SK-N-SH (cell line): ENCODE measurements around the gene GLI2. TPM values are rescaled to one million over a fixed set of nuclear protein-coding genes. Genes with fewer than 3 reads are reported as not detected.

Experiments
- CTCF ChIA-PET: fragments of 300-600, 350-600 bp; formaldehyde crosslinking; extraction: SDS; loops from one replicate; lab custom pipeline; 2021; lab: Yijun Ruan, JAX
- POLR2A ChIA-PET: fragments of 350-600 bp; sonication (Branson Sonifier 250); formaldehyde crosslinking; extraction: SDS; loops from one replicate; lab custom pipeline; 2020; ENCODE audit warnings: antibody characterized with exemption, inconsistent platforms; lab: Yijun Ruan, JAX
- DNase-seq: peaks from one replicate; pipeline ENCODE4 v3.0.0; 2012
- H2AFZ ChIP-seq: fragments of 200-600 bp; sonication (generic); 2 replicates; pipeline ENCODE4 v1.8.1; 2016; ENCODE audit warnings: antibody characterized with exemption, mild to moderate bottlenecking, low read depth
- H3F3A ChIP-seq: fragments of 200-600 bp; sonication (generic); replicated peaks from 2 replicates; pipeline ENCODE3; 2016; ENCODE audit warnings: antibody characterized with exemption, mild to moderate bottlenecking; ENCODE audit not compliant: insufficient read depth
- H3K27ac ChIP-seq, 2 experiments: fragments of 200-500 bp in 1 of 2; fragments of 200-600 bp in 1 of 2; sonication (Bioruptor generic) in 1 of 2; sonication (generic), shearing (Covaris generic) in 1 of 2; 2 replicates each; pipeline versions ENCODE4 v1.5.1 to v1.6.1; 2014 to 2016; ENCODE audit warnings: low read depth in 2 of 2, inconsistent platforms in 1 of 2, low read length in 1 of 2, mild to moderate bottlenecking in 1 of 2, mixed read lengths in 1 of 2
- H3K27me3 ChIP-seq: fragments of 200-600 bp; sonication (generic), shearing (Covaris generic); 2 replicates; pipeline ENCODE4 v1.6.1; 2016; ENCODE audit warnings: mixed run types; ENCODE audit not compliant: insufficient read depth
- H3K36me3 ChIP-seq, 2 experiments: fragments of 200-500 bp in 1 of 2; fragments of 200-600 bp in 1 of 2; sonication (Bioruptor generic) in 1 of 2; sonication (generic) in 1 of 2; replicated peaks in 1 of 2; 2 replicates each; pipeline versions ENCODE3 to v1.5.1; 2014 to 2016; ENCODE audit warnings: low read length in 1 of 2, mild to moderate bottlenecking in 1 of 2; ENCODE audit not compliant: insufficient read depth in 2 of 2, control insufficient read depth in 1 of 2
- H3K4me1 ChIP-seq, 2 experiments: fragments of 200-500 bp in 1 of 2; fragments of 200-600 bp in 1 of 2; sonication (Bioruptor generic) in 1 of 2; sonication (generic), shearing (Covaris generic) in 1 of 2; 2 replicates each; pipeline versions ENCODE4 v1.5.1 to v1.6.1; 2014 to 2016; ENCODE audit warnings: low read depth in 1 of 2, low read length in 1 of 2, mixed run types in 1 of 2; ENCODE audit not compliant: insufficient read depth in 2 of 2, control insufficient read depth in 1 of 2
- H3K4me2 ChIP-seq: fragments of 200-600 bp; sonication (generic), shearing (Covaris generic); 2 replicates; pipeline ENCODE4 v1.6.1; 2017; ENCODE audit warnings: mixed run types
- H3K4me3 ChIP-seq, 2 experiments: fragments of 200-500 bp in 1 of 2; fragments of 200-600 bp in 1 of 2; sonication (Bioruptor generic) in 1 of 2; sonication (generic), shearing (Covaris generic) in 1 of 2; 2 replicates each; pipeline versions ENCODE4 v1.5.1 to v1.8.1; 2014 to 2016; ENCODE audit warnings: low read depth in 2 of 2, inconsistent platforms in 1 of 2, low read length in 1 of 2, mild to moderate bottlenecking in 1 of 2, mixed read lengths in 1 of 2, moderate library complexity in 1 of 2
- H3K79me2 ChIP-seq: fragments of 200-600 bp; sonication (generic); 2 replicates; pipeline ENCODE4 v1.8.1; 2017; ENCODE audit warnings: mild to moderate bottlenecking; ENCODE audit not compliant: insufficient read depth
- H3K9ac ChIP-seq: fragments of 200-600 bp; sonication (generic); 2 replicates; pipeline ENCODE4 v1.6.1; 2017; ENCODE audit warnings: mixed run types
- H3K9me2 ChIP-seq: fragments of 200-600 bp; sonication (generic); 2 replicates; pipeline ENCODE4 v1.6.1; 2017; ENCODE audit warnings: mixed run types
- H3K9me3 ChIP-seq: fragments of 200-600 bp; sonication (generic); 2 replicates; pipeline ENCODE4 v1.6.1; 2017; ENCODE audit warnings: mixed run types, mild to moderate bottlenecking, moderate library complexity
- H4K20me1 ChIP-seq: fragments of 200-600 bp; sonication (generic); 2 replicates; pipeline ENCODE4 v1.6.1; 2017; ENCODE audit warnings: mild to moderate bottlenecking, mixed run types; ENCODE audit not compliant: insufficient read depth
- EP300 ChIP-seq, 2 experiments: IDR thresholded peaks; 2 replicates each; pipeline versions ENCODE4 v1.4.0 to v1.6.1; 2012; ENCODE audit warnings: borderline replicate concordance in 1 of 2, low read depth in 1 of 2, low read length in 1 of 2
- FOSL2 ChIP-seq: IDR thresholded peaks from 2 replicates; pipeline ENCODE4 v1.4.0; 2012; ENCODE audit warnings: low read depth, mild to moderate bottlenecking, moderate library complexity, borderline replicate concordance
- FOXM1 ChIP-seq: IDR thresholded peaks from 2 replicates; pipeline ENCODE4 v1.4.0; 2012; ENCODE audit warnings: low read depth, mild to moderate bottlenecking
- JUND ChIP-seq: IDR thresholded peaks from 2 replicates; pipeline ENCODE4 v1.4.0; 2012
- MEF2A ChIP-seq: IDR thresholded peaks from 2 replicates; pipeline ENCODE4 v1.4.0; 2012; ENCODE audit warnings: low read depth, borderline replicate concordance
- NRF1 ChIP-seq: IDR thresholded peaks from 2 replicates; pipeline ENCODE4 v1.6.1; 2012; ENCODE audit warnings: low read depth, mild to moderate bottlenecking, low read length
- PBX3 ChIP-seq: IDR thresholded peaks from 2 replicates; pipeline ENCODE4; 2012
- RAD21 ChIP-seq: IDR thresholded peaks from 2 replicates; pipeline ENCODE4 v1.6.1; 2012; ENCODE audit warnings: mild to moderate bottlenecking, low read length
- RCOR1 ChIP-seq: fragments of 150-350 bp; IDR thresholded peaks from 2 replicates; pipeline ENCODE4 v1.6.1; 2017; ENCODE audit warnings: antibody characterized with exemption, low read length
- RFX5 ChIP-seq: IDR thresholded peaks from 2 replicates; pipeline ENCODE4 v1.6.1; 2012; ENCODE audit warnings: mild to moderate bottlenecking, improper control_type of control experiment, low read length
- SIN3A ChIP-seq: IDR thresholded peaks from 2 replicates; pipeline ENCODE4 v1.6.1; 2012; ENCODE audit warnings: low read depth, mild to moderate bottlenecking, low read length, moderate library complexity, borderline replicate concordance
- SMC3 ChIP-seq: IDR thresholded peaks from 2 replicates; pipeline ENCODE4 v1.6.1; 2012; ENCODE audit warnings: low read depth, low read length, improper control_type of control experiment
- TEAD4 ChIP-seq: IDR thresholded peaks from 2 replicates; pipeline ENCODE4 v1.4.0; 2012; ENCODE audit warnings: mild to moderate bottlenecking, borderline replicate concordance; ENCODE audit not compliant: insufficient read depth
- USF1 ChIP-seq: IDR thresholded peaks from 2 replicates; pipeline ENCODE4 v1.4.0; 2012; ENCODE audit warnings: low read depth, borderline replicate concordance
- WGBS: methylation state at CpG from one replicate; pipeline ENCODE4 v1.1.6; 2017; ENCODE audit warnings: low lambda C conversion rate; 5-methylcytosine and 5-hydroxymethylcytosine counted together
- polyA plus RNA-seq, 3 experiments: library from polyadenylated mRNA; depleted of rRNA; stranded (reverse); fragments of >200 nt; gene quantifications; 2 replicates each; pipeline ENCODE4 v1.2.3, GENCODE V29; 2012

GLI2 gene
- polyA plus RNA-seq, 1 of the 3 experiments (the other 2 are of a cell fraction) = 3.4 TPM

GRCh38 chr2:120773186-120773800, 37.6 kb downstream of the GLI2 start:
- 94% methylated on average over 12 of the region's 17 CpGs for WGBS
- ChIA-PET CTCF (interaction anchor here (0.6 to 3.5 kb wide), 4 partner anchors 8 to 298 kb away, joined by 3 to 12 read pairs (median 4); no protein-coding TSS in a partner anchor), POLR2A (no interaction called here)
- no peaks in the 10 kb centered on the region for H3K36me3 ChIP-seq
- H3K9ac ChIP-seq = no peak overlapping the region
- peaks cover 26 to 31% of the 10 kb centered on the region in 2 experiments; a peak in 3 of 4 replicates for H3K4me1 ChIP-seq
- no peaks in the 10 kb centered on the region for H3K9me3 ChIP-seq
- no peak overlapping the region for H2AFZ ChIP-seq
- H3K4me2 ChIP-seq = no peak overlapping the region
- peaks cover 69% of the 10 kb centered on the region for H3K79me2 ChIP-seq
- H3K27ac ChIP-seq = no peak overlapping the region
- TF ChIP-seq TEAD4 = no peak
- TF ChIP-seq MEF2A = no peak
- TF ChIP-seq PBX3 = no peak
- no peak for TF ChIP-seq JUND
- TF ChIP-seq RCOR1 = no peak
- TF ChIP-seq SIN3A = no peak
- TF ChIP-seq USF1 = no peak
- no peak for TF ChIP-seq FOXM1
- no peak for TF ChIP-seq EP300 (IDR thresholded peaks at IDR 0.05; ENCODE audit: borderline replicate concordance in 1 of 2, low read depth in 1 of 2, low read length in 1 of 2)
- DNase-seq = no peak
- no peak overlapping the region for H3K4me3 ChIP-seq
- H3K9me2 ChIP-seq = no peaks in the 10 kb centered on the region
- H3K27me3 ChIP-seq = no peaks in the 10 kb centered on the region
- H4K20me1 ChIP-seq = peaks cover 17% of the 10 kb centered on the region; the same call in 1 of the 2 replicates
- peaks cover 17% of the 10 kb centered on the region for H3F3A ChIP-seq

- no peak overlapping the region for H3K9ac ChIP-seq
- no peak overlapping the region for H2AFZ ChIP-seq
- H3K9me2 ChIP-seq = no peaks in the 10 kb centered on the region
- H3K27ac ChIP-seq = no peak overlapping the region
- H3K4me1 ChIP-seq = peaks cover 35 to 45% of the 10 kb centered on the region in 2 experiments; a peak in 3 of 4 replicates
- CTCF ChIA-PET = interaction anchor here (1.2 to 3.5 kb wide), 5 partner anchors 10 to 296 kb away, joined by 3 to 12 read pairs (median 3); no protein-coding TSS in a partner anchor
- no peaks in the 10 kb centered on the region for H3K36me3 ChIP-seq
- no peak for DNase-seq
- peaks cover 28% of the 10 kb centered on the region for H4K20me1 ChIP-seq
- no peak for TF ChIP-seq NRF1
- TF ChIP-seq RAD21 = peak; percentile 42
- TF ChIP-seq FOSL2 = no peak
- no peak for TF ChIP-seq FOXM1
- peak; percentile 9; the same call in 1 of the 2 replicates for TF ChIP-seq SMC3
- TF ChIP-seq RFX5 = no peak
- TF ChIP-seq, all 33 proteins: peak for 2
- H3K79me2 ChIP-seq = peaks cover 68% of the 10 kb centered on the region
- no peaks in the 10 kb centered on the region for H3K9me3 ChIP-seq
- H3K27me3 ChIP-seq = no peaks in the 10 kb centered on the region
- no peak overlapping the region for H3K4me3 ChIP-seq
- no peak overlapping the region for H3K4me2 ChIP-seq
- H3F3A ChIP-seq = peaks cover 17% of the 10 kb centered on the region
- POLR2A ChIA-PET = no interaction called here
- 100% methylated on average over 5 of the region's 5 CpGs for WGBS
Measured at GRCh38 chr2:120774557-120775160, 39.0 kb downstream of the GLI2 start.
